Measurements from ENCODE around the gene SPOP. TPM values are rescaled to one million over a fixed set of nuclear protein-coding genes. Genes with fewer than 3 reads are reported as not detected.

The SPOP gene
- total RNA-seq, 1 donor from 2014 or later: 66.9 TPM

- DNase-seq: no peak
- intact Hi-C loops (cut with micrococcal nuclease): no loop called here
- no peaks in the 10 kb centered on the region for H3K9me3 ChIP-seq (replicated peaks)
- peaks cover 32% of the 10 kb centered on the region for H3K36me3 ChIP-seq
- H3K27ac ChIP-seq (replicated peaks): no peak overlapping the region
- no peaks in the 10 kb centered on the region for H3K27me3 ChIP-seq (ENCODE audit: low read depth)
- H3K4me1 ChIP-seq: no peaks in the 10 kb centered on the region
- H3K4me3 ChIP-seq: no peak overlapping the region
- TF ChIP-seq CTCF (IDR thresholded peaks at IDR 0.05; ENCODE audit: borderline replicate concordance): no peak
These were observed 88.9 kb downstream of the SPOP start for GRCh38 chr17:49588726-49589576.

GRCh38 chr17:49588312-49588711 is 89.6 kb downstream of the SPOP start:
- H3K27ac ChIP-seq (replicated peaks): no peak overlapping the region

GRCh38 chr17:49587366-49588073 is 90.4 kb downstream of the SPOP start:
- H3K4me1 ChIP-seq: no peaks in the 10 kb centered on the region
- TF ChIP-seq CTCF (IDR thresholded peaks at IDR 0.05; ENCODE audit: borderline replicate concordance): no peak
- H3K27me3 ChIP-seq (ENCODE audit: low read depth): no peaks in the 10 kb centered on the region
- H3K36me3 ChIP-seq: peaks cover 20% of the 10 kb centered on the region
- DNase-seq: no peak
- no peak overlapping the region for H3K4me3 ChIP-seq
- intact Hi-C loops (cut with micrococcal nuclease): no loop called here
- no peaks in the 10 kb centered on the region for H3K9me3 ChIP-seq (replicated peaks)
- H3K27ac ChIP-seq (replicated peaks): no peak overlapping the region

More at GRCh38 chr17:49588312-49588711, 89.6 kb downstream of the SPOP start:
- Histone ChIP-seq H3K4me3 (no peak overlapping the region), H3K27me3 (ENCODE audit: low read depth) (no peaks in the 10 kb centered on the region), H3K9me3 (replicated peaks) (no peaks in the 10 kb centered on the region), H3K36me3 (peaks cover 27% of the 10 kb centered on the region), H3K4me1 (no peaks in the 10 kb centered on the region)
- no peak for TF ChIP-seq CTCF (IDR thresholded peaks at IDR 0.05; ENCODE audit: borderline replicate concordance)
- intact Hi-C loops (cut with micrococcal nuclease): no loop called here
- no peak for DNase-seq

GRCh38 chr17:49585422-49586027 is 92.4 kb downstream of the SPOP start:
- Histone ChIP-seq H3K4me3 (no peak overlapping the region), H3K9me3 (replicated peaks) (no peaks in the 10 kb centered on the region), H3K27me3 (ENCODE audit: low read depth) (no peaks in the 10 kb centered on the region), H3K36me3 (peaks cover 5% of the 10 kb centered on the region), H3K27ac (replicated peaks) (no peak overlapping the region), H3K4me1 (peaks cover 8% of the 10 kb centered on the region)
- TF ChIP-seq CTCF (IDR thresholded peaks at IDR 0.05; ENCODE audit: borderline replicate concordance): no peak
- no peak for DNase-seq
- intact Hi-C loops (cut with micrococcal nuclease): no loop called here

GRCh38 chr17:49583889-49584288 is 94.0 kb downstream of the SPOP start:
- H3K36me3 ChIP-seq: no peaks in the 10 kb centered on the region
- no peaks in the 10 kb centered on the region for H3K27me3 ChIP-seq (ENCODE audit: low read depth)
- intact Hi-C loops (cut with micrococcal nuclease): no loop called here
- TF ChIP-seq CTCF (IDR thresholded peaks at IDR 0.05; ENCODE audit: borderline replicate concordance): no peak
- peaks cover 11% of the 10 kb centered on the region for H3K4me1 ChIP-seq
- H3K27ac ChIP-seq (replicated peaks): no peak overlapping the region
- no peak for DNase-seq
- H3K4me3 ChIP-seq: no peak overlapping the region
- no peaks in the 10 kb centered on the region for H3K9me3 ChIP-seq (replicated peaks)

All from left ventricle myocardium inferior (tissue), 1 donor.